HG02870 (cell line): ENCODE measurements around the gene HINT2.

Source experiments
- ATAC-seq: cut with Tn5 transposase; IDR thresholded peaks from one replicate; pipeline ENCODE4 v1.9.1; 2021; ENCODE audit warnings: mild to moderate bottlenecking, moderate library complexity; ENCODE audit not compliant: unreplicated experiment

Gene HINT2

DNA sequence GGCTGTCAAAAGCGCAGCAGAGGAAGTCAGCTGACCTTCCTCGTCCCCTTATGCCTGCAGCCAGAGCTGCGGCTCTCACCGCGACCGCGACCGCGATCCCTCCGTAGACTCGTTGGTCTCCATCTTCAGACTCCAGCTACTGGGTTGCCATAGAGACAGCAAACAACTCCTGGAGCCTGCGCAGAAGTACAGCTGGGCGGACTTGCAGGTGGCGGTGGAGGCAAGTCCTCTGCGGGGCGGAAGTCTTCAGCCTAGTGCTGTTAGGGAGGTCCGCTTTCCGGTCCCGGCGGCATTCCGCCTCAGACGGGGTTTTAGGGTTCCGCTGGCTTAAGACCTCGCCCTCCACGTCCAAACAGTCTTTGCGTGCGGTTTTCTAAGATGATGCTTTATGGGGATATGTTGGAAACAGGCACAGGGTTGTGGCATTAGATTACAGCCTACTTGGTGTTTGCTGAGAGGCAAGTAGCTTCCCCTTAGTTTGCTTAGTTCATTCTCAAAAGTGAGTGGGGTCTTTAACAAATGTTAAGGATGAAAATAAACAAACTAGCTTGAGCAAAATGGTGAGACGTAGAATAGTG is 2.7 kb downstream of the HINT2 start, which contains the start of gene SPAG8:
Gene SPAG8 (minus strand): TSS at position 238 of the 578 bp plus-strand sequence. CDS start 115 bp downstream, at position 123.
- peak; percentile 54 for ATAC-seq

DNA sequence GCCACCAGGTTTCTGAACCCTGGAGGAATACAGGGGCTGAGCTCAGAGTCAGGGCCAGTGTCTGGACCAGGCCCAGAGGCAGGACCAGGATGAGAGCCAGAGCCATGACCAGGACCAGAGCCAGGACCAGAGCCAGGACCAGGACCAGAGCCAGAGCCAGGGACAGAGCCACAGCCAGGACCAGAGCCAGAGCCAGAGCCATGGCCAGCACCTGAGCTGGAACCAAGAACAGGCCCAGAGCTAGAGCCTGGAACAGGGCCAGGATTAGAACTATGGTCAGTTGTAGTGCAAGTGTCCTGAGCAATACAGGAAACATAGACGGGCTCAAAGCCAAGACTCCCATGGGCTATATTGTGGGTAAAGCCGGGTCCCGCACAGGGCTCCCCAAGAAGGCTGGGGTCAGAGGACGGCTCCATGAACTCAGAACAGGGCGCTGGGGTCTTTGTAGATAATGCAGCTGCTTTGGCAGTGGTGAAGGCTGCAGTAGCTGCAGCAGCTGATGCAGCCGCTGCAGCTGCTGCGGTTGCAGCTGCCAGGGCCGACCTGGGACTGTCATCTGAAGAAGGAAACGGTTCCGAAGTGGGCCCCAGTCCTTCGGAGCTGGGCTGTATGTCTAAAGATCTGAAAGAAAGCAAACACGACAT is 3.3 kb downstream of the HINT2 start:
- no peak for ATAC-seq

DNA sequence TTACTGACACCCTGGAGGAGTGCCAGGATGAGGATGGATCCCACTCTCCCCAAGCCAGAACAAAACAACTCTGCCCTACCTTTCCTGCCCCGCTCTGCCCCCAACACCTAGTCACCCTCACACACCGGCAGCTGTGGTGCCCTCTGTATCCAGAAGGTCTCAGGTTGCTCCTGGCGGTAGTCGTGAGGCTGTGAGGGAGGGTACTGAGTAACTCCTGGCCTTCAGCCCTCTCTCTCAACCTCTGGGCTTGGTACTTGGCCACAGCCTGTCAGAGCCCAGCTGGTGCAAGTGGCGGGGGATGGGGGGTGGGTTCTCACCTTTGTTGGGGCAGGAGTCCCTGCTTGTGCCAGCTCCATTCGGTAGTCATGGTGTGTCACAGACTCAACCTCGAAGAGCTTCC is 4.7 kb downstream of the HINT2 start:
- ATAC-seq: no peak

DNA sequence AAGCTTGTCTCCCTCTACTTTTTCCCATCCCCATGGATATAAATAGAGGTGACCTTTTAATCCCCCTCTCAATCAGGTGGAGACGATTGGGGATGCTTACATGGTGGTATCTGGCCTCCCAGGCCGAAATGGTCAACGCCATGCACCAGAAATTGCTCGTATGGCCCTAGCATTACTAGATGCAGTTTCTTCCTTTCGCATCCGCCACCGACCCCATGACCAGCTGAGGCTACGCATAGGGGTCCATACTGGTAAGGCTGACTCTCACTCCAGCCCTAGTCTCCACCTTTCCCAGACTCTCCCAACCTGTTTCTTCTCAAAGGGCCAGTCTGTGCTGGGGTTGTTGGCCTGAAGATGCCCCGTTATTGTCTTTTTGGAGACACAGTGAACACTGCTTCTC is 6.4 kb downstream of the HINT2 start:
- ATAC-seq: no peak

DNA sequence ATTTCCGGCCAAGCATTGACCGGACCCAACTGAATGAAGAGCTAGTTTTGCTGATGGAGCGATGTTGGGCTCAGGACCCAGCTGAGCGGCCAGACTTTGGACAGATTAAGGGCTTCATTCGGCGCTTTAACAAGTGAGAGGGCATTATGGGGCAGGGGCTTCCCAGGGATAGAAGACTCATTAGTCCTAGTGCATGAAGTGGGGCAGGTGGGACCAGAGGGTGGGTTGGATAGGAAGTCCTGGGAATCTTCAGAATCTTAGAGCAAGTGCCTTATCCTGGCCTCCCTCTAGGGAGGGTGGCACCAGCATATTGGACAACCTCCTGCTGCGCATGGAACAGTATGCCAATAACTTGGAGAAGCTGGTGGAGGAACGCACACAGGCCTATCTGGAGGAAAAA is 8.7 kb downstream of the HINT2 start:
- ATAC-seq: no peak

DNA sequence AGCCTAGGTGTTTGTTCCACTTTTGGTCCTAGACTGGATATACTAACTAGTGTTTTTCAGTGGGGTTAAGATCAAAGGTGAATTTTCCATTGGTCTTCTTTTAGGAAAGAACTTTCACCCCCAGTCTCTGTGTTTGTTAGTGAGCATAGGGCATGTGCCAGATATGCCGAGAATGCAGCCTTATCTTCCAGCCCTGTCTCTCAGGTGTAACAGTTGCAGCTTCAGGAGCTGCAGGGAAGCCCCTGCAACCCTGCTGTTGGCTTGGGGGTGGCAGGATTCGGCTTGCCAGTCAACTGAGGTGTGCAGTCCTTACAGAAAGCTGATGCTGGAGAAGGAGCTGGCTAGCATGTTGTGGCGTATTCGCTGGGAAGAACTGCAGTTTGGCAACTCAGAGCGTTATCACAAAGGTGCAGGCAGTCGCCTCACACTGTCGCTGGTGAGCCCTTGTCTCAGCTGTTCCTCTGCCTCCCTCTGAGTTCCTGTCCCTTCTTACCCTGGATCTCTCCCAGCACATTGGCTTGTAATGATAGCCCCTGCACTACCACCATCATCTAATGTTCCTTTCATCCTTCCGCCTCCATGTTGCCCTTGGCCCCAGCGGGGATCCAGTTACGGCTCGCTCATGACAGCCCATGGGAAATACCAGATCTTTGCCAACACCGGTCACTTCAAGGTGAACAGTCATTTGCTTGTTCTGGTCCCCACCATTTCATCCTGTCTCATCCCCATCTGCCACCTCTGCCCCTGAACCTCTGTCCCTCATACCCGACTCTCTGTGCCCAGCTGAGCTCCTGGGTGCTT is 13.3 kb downstream of the HINT2 start:
- no peak for ATAC-seq

DNA sequence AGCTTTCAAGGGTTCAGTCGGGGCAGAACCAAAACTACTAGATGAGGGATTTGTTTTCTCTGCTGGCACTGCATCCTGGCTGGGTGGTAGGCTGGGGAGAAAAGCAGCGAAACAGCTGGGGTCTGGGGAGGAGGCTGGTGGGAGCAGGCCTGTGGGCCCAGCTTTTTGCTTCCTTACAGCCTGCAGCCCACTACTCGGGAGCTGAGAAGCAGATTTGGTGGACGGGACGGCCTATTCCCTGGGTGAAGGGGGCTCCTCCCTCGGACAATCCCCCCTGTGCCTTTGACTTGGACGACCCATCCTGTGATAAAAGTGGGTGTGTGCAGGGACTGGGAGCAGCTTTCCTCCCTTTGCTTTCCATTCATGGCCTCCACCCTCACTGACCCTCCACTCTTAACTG is 14.3 kb downstream of the HINT2 start:
- ATAC-seq: no peak

DNA sequence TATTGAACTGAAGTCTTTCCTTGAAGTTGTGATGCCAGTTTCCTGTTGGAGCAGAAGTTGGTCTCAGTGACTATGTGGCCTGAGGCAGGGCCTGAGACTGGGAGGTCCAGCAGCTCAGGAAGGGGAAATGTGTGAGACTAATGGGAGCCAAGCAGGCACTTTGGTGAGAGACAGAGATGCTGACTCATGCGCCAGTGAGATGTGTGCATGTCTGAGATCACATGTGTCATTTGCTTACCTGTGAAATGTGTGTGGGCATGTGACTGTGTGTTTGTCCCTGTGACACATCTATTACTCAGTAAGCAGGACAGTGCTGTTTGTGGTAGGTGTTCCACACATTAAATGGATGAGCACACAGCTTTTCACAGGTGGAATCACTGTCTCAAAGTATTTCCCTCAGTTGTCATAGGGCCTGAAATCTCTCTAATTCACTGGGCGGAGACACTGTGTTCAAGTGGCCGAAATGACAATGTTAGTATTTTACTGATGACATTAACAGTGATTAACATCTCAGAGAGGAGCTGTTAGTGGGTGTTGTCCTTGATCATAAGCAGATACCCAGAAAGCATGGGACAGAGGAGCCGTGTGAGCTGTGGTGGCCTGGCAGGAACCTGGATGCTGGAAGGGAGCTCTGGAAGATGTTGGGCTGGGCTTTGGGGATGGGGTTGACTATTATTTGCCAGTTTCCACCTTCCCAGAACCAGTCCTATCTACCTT is 16.0 kb downstream of the HINT2 start:
- ATAC-seq: peak; percentile 59

DNA sequence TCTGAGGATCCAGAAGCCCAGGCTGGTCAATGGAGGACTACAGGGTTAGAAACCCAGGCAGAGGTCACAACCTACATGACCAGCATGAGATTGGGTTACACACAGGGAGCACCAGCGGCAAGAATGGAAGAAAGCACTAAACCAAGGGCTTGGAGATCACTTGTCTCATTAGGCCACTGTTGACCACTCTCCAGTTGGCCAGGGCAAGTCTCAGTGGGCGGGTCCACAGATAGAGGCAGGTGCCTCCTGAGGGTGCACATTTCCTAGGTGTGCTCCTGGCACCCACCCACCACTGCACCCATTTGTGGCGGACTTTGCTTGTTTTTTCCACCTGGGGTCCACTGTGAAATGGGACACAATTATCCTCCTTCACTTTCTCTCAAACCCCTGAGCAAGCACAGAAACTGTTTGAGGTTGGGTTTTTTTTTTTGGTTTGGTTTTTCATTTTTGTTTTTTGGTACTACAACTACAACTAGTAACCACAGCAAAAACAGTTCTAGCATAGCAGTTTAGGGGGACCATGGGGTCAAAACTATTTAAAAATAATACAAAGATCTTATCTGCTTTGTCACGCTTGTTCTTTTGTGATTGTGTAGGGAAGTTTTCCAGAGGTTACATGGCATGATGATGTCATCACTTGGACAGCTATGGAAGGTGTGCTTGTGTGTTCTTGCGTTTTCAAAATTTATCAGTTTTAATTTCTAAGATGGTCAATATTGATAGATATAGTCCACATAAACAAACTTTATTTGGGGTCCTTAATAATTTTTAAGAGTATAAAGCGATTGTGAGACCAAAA is 17.3 kb downstream of the HINT2 start:
- ATAC-seq: no peak

DNA sequence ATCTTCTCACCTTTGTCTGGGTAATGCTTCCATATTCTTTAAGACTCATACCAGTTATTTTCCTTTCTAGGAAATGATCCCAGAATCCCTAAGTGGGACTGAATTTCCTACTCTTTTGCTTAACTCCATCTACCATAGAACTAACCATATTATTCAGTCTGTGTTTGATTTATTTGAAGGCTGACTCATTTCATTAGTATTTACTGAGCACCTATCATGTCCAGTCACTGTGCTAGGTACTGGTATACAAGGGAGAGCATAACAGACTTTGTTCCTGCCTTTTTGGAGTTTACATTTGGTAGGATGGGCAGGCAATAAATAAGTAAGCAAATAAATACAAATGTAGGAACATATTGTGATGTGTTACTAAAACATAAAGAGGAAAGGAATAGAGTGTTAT is 19.1 kb downstream of the HINT2 start:
- ATAC-seq: no peak

DNA sequence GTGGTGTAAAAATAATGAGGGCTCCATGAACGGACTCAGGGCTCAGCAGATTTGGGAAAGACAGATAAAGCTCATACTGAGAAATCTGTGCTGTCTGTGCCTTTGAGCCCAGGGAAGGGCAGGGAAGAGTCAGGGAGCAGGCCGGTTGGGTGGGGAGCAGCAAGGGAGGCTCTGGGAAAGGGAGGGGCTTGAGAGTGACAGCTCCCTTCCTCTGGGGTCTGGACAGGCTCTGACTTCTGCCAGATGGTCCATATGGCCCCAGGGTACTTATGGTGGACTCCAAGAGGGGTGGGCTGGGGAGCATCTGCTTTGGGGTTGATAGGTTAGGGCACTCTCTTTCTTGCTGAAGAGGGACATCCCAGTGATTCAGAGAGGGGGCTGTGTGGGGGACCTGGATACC is 21.4 kb downstream of the HINT2 start:
- ATAC-seq: no peak

DNA sequence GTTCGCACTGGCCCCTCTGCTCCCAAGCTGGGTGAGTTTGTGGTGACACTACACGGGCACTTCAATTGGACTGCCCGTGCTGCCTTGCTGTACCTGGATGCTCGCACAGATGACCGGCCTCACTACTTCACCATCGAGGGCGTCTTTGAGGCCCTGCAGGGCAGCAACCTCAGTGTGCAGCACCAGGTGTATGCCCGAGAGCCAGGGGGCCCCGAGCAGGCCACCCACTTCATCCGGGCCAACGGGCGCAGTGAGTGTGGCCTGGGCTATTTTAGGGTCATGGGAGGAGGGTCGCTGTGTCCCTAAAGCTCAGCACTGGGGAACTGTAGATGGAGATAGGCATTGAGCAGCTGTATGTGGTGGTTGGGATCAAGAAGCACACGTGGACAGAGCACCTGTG is 22.0 kb downstream of the HINT2 start:
- no peak for ATAC-seq

DNA sequence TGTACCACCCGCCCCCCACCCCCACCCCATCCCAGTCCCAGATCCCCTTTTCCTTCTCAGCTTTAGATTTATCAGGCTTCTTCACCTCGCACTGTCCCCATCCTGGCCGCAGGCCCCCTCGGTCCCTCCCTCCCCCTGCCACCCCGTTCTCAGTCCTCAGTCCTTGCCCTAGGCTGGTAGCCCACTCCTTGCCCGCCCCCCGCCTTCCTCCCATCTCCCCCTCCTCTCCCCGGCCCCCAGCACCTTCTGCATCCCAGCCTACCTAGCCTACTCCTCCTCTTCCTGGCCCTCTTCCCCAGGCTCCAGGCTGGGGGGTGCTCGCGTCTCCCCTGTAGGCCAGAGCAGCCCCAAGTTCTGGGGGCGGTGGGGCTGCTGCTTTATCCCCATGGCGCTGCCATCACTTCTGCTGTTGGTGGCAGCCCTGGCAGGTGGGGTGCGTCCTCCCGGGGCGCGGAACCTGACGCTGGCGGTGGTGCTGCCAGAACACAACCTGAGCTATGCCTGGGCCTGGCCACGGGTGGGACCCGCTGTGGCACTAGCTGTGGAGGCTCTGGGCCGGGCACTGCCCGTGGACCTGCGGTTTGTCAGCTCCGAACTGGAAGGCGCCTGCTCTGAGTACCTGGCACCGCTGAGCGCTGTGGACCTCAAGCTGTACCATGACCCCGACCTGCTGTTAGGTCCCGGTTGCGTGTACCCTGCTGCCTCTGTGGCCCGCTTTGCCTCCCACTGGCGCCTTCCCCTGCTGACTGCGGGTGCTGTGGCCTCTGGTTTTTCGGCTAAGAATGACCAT is 22.6 kb downstream of the HINT2 start:
- no peak for ATAC-seq

DNA sequence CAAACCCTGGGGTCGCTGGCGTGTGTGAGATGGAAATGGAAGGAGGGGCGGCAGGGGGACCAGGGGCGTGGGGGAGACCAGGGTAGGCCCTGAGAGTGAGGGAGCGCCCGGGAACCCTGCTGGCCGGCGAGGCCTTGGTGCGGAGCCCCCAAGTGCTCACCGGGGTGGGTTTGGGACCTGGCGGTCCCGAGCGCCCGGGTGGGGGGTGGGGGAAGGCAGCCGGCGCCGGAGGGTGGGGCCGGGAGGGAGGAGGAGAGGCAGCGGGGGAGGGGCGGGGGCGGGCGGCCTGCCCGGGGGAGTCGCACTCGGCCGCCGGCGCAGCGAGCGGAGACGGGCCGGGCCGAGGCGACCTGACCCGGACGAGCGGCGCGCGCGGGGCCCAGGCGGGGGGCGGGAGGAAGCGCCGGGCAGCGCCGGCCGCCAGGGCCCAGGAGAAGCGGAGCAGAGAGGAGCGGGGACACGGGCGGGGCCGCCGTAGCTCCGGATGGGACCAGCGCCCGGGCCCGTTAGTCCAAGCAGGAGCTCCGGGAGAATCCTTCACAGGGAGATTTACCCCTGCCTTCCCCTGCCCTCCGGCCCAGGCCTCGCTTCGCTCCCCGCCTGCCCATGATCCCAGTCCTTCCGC is 23.4 kb downstream of the HINT2 start, which contains the start of gene NPR2:
Gene NPR2 (plus strand): TSS at position 295 of the 625 bp plus-strand sequence. CDS start 818 bp downstream, outside the sequence.
- ATAC-seq: no peak

DNA sequence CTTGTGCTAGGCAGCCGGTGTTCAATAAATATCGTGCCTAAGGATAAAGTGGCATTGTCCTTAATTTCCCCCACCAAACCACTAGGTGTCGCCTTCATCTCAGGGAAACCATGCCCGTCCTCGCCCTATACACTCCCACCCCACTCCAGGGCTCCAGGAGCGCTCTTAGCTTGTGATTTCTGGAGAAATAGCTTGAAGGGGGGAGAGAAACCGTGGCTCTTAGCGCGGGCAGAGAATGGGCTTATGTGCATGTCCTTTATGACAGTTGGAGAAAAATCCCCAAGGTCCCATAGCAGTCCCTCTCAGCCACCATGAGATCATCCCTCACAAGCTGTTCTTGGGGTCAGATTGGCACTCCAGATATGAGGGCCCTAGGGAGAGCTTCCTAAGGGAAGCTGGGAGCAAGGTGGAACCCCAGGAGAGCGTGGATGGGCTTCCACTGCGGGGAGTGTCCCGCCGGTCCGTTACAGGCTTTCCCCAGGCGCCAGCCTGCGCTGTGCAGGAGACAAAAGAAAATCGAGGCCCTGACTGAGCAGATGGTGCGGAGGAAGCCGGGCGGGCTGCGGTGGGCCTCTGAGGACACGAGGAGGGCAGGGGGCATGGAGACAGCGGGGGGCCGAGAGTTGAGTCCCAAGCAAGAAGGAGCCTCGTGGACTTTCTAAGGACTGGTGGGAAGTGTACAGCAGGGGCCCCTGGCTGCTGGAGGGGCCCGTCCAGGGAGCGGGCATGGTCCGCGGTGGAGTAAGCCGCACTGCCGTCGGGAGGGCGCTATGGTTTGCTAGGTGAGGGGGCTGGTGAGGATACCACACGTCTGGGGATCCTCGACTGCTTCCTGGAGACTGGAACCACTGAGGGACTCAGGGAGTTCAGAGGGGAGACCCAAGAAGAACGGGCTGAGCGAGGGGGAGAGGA is 24.2 kb downstream of the HINT2 start:
- ATAC-seq: no peak

DNA sequence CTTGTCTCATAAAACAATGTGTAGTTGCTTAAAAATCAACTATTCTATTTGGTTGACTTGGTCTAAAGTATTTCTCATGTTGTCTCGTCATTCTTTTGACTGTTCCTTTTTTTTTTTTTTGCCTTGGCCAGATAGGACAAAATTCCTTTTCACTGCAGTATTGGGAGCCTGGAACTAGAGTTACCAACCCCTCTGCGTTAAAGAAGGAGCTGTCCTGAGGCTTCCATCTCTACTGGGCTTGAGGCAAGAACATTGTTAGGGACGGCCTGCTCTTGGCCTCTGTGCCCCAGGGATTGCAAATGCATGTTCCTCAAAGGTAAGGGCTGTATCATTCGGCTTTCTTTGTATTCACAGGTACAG is 24.8 kb downstream of the HINT2 start:
- no peak for ATAC-seq

DNA sequence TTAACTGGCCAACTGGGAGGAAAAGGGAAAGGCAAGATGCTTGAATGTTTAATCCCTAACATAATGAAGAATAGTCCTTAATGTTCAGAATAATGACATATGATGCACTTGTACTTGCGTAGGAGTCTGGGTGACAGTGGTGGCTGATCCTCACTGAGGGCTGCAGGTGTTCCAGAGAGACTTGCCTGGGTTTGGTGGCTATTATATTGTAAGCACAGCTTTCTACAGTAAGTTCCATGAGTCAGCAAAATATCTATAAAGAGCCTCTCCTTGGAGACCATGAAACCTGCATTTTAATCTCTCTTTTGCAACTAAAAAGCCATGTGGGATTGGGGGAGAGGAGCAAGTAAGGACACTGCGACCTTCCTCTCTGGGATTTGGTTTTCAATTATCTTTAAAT is 25.3 kb downstream of the HINT2 start:
- ATAC-seq: no peak

DNA sequence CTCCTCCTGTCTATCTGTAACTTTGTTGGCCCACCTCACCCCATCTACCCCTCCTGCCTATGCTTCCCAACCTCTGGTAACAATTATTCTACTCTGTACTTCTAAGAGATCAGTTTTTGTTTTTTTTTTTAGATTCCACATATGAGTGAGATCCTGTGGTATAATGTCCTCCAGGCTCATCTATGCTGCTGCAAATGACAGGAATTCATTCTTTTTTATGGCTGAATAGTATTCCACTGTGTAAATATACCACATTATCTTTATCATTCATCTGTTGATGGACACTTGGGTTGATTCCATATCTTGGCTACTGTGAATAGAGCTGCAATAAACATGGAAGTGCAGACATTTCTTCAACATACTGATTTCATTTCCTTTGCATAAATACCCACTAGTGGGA is 31.4 kb downstream of the HINT2 start:
- no peak for ATAC-seq
